ENCODE results near the gene MDGA2.

MDGA2 gene

DNA sequence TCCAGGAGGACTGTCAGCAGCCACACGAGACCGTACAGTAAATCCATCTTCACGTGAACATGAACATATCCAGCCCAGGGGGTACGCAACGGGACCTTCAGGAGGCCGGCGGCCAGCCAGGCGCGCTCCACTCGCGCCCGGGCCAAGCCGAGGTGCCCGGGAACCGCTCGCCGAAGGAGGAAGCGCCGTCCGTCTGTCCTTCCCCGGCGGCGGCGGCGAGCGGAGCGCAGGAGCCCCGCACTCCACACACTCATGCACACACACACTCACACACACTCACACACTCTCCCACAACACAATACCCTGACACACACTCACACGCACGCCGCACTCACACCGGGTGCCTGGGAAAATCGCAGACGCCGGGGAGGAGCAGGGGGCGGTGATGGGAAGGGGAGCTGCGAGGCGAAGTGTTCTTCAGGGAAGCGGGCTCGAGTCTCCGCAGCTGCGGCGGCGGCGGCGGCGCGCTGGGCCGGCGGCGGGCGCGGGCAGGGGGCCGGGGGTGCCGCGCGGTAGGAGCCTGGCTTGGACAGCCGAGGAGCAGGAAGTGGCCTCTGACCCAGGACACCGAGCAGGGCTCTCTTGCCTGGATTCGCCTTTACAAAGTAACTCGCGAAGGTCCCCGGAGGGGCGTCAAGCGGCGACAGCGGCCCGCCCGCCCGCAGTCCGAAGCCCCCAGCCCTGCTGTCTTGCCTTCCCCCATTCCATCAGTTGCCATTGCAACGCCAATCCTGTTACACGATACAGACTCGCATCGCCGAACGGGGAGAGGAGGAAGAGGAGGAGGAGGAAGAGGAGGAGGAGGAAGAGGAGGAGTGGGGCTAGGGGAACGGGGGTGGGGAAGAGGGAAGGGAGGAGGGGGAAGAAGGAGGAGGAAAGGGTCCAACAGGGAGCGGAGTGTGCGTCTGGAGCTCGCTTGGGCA, 601 bp downstream of the MDGA2 start:
- TF ChIP-seq Cebpa-rat (IDR thresholded peaks at IDR 0.05), result no peak
- peak overlapping the region; percentile 79 for H3K4me3 ChIP-seq
- peak overlapping the region; percentile 76 for H3K9ac ChIP-seq

DNA sequence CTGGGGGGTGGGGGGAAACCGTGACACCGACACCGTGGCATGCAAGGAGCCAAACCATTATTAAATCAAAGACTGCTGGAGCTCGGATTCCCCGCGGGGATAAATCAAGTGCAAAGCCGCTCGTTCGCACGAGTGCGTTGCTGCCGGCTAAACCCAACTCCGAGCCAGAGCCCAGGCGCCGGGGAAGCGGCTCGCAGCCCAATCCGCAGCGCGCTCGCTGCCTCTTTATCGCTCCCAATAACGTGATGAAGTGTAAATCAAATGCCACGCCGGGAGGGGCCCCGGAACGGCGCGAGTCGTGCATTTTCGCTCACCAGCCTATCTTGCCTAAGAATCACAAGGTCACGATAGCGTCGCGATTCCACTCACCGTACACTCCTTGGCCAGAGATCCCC, 1.3 kb downstream of the MDGA2 start:
- no peaks in the 10 kb centered on the region for H3K27me3 ChIP-seq
- H3K9ac ChIP-seq, result peak overlapping the region; percentile 76
- H3K4me1 ChIP-seq, result peaks cover 46% of the 10 kb centered on the region
- no peak for TF ChIP-seq Cebpa-rat (IDR thresholded peaks at IDR 0.05)
- H3K4me3 ChIP-seq, result peak overlapping the region; percentile 79
- H3K36me3 ChIP-seq, result no peaks in the 10 kb centered on the region
- peak overlapping the region; percentile 85 for H3K4me2 ChIP-seq
- peak overlapping the region; percentile 63 for H3K27ac ChIP-seq
- H4K20me1 ChIP-seq, result peaks cover 21% of the 10 kb centered on the region; the same call in 1 of the 2 replicates
- H3K9me3 ChIP-seq, result no peaks in the 10 kb centered on the region

More for the DNA sequence above, 601 bp downstream of the MDGA2 start:
- peaks cover 46% of the 10 kb centered on the region for H3K4me1 ChIP-seq
- H3K27me3 ChIP-seq, result no peaks in the 10 kb centered on the region
- H3K36me3 ChIP-seq, result no peaks in the 10 kb centered on the region
- H3K4me2 ChIP-seq, result peak overlapping the region; percentile 85
- H3K27ac ChIP-seq, result peak overlapping the region; percentile 63
- H3K9me3 ChIP-seq, result no peaks in the 10 kb centered on the region
- peaks cover 21% of the 10 kb centered on the region; the same call in 1 of the 2 replicates for H4K20me1 ChIP-seq

DNA sequence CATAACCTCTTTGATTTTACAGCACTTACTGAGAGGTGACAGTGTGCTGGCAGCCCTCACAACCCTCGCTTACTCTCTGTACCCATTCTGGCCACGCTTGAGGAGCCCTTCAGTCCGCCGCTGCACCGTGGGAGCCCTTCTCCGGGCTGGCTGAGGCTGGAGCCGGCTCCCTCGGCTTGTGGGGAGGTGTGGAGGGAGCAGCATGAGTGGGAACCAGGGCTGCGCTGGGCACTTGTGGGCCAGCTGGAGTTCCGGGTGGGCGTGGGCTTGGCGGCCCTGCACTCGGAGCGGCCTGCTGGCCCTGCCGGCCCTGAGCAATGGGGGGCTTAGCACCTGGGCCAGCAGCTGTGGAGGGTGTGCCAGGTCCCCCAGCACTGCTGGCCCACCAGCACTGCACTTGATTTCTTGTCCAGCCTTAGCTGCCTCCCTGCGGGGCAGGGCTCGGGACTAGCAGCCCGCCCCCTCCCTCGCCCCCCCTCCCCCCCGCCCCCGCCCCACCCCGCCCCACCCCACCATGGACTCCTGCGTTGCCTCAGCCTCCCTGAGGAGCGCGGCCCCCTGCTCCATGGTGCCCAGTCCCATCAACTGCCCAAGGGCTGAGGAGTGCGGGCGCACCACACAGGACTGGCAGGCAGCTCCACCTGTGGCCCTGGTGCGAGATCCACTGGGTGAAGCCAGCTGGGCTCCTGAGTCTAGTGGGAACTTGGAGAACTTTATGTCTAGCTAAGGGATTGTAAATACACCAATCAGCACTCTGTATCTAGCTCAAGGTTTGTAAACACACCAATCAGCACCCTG, 9.9 kb downstream of the MDGA2 start:
- H3K4me2 ChIP-seq, result no peak overlapping the region
- H4K20me1 ChIP-seq, result no peaks in the 10 kb centered on the region
- TF ChIP-seq Cebpa-rat (IDR thresholded peaks at IDR 0.05), result no peak
- H3K4me3 ChIP-seq, result no peak overlapping the region
- H3K36me3 ChIP-seq, result no peaks in the 10 kb centered on the region
- no peaks in the 10 kb centered on the region for H3K9me3 ChIP-seq
- H3K27me3 ChIP-seq, result no peaks in the 10 kb centered on the region
- H3K27ac ChIP-seq, result no peak overlapping the region
- H3K4me1 ChIP-seq, result peaks cover 40% of the 10 kb centered on the region
- H3K9ac ChIP-seq, result no peak overlapping the region

DNA sequence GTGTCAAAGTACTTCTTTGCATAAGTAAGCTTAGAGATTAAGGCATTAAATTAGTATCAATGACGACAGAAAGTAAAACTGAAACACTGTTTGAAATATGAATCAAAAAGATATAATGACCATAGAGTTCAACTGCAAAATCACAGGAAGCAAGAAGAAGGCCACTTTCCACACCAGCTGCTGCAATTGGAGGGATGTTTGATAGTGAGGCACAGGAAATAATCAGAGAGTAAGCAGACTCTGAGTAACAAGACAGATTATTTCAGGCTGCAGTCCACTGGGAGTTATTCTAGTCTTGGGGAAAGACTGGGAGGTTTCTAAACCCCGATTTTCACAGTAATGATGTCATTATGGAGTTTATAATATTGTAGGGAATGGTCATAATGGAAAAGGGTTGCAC, 12.9 kb downstream of the MDGA2 start:
- H3K9me3 ChIP-seq, result no peaks in the 10 kb centered on the region
- peak overlapping the region; percentile 52 for H3K4me2 ChIP-seq
- no peaks in the 10 kb centered on the region for H4K20me1 ChIP-seq
- H3K27me3 ChIP-seq, result no peaks in the 10 kb centered on the region
- H3K9ac ChIP-seq, result no peak overlapping the region
- H3K4me3 ChIP-seq, result no peak overlapping the region
- no peak overlapping the region for H3K27ac ChIP-seq
- 0 out of 2 replicates have a peak, but pooled peaks cover 6% of the 10 kb centered on the region for H3K36me3 ChIP-seq
- peaks cover 24% of the 10 kb centered on the region for H3K4me1 ChIP-seq
- no peak for TF ChIP-seq Cebpa-rat (IDR thresholded peaks at IDR 0.05)

DNA sequence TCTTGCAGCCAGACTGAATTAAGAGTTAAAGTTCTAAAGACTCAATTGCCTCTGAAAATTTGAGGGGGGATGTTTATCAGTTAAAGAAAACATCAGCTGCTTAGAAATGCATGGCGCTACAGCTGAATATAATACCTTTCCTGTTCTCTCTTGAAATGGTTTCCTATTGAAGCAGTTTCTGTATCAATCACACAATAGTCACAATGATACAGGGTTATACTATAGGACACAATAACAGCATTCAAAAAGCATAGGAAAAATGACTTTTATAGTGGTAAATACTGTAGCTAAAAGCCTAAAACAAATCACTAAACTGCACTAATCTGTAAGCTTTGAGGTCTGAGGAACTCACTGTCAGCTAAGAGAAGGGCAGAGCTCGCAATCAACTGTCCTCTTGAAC, 15.2 kb downstream of the MDGA2 start:
- Histone ChIP-seq H3K36me3 (0 out of 2 replicates have a peak, but pooled peaks cover 6% of the 10 kb centered on the region), H3K27me3 (no peaks in the 10 kb centered on the region), H3K4me3 (no peak overlapping the region), H3K9me3 (no peaks in the 10 kb centered on the region), H3K27ac (no peak overlapping the region), H3K4me1 (peaks cover 16% of the 10 kb centered on the region), H3K9ac (no peak overlapping the region), H4K20me1 (no peaks in the 10 kb centered on the region), H3K4me2 (no peak overlapping the region)
- no peak for TF ChIP-seq Cebpa-rat (IDR thresholded peaks at IDR 0.05)

DNA sequence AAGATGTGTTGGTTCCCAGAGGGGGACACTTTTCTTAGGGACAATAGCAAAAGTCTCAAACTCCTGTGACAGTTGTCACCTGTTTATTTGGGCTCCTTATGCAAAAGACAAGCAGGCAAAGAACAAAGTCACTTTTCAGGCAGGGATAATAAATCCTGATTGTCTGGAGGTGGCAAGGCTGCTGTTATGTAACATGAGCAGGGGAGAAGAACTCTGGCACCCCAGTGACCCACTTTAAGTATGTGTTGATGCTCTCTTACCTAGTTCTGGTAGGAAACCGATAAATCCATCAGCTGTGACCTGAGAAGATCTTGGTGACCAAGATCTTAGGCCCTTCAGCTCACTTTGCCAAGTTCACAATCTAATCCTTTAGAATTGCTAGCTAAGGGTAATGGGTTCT, 17.4 kb downstream of the MDGA2 start:
- no peak for TF ChIP-seq Cebpa-rat (IDR thresholded peaks at IDR 0.05)
- Histone ChIP-seq H3K4me3 (no peak overlapping the region), H3K4me1 (peaks cover 13% of the 10 kb centered on the region), H3K27ac (no peak overlapping the region), H3K4me2 (no peak overlapping the region), H3K9ac (no peak overlapping the region), H3K27me3 (no peaks in the 10 kb centered on the region), H3K36me3 (0 out of 2 replicates have a peak, but pooled peaks cover 6% of the 10 kb centered on the region), H3K9me3 (no peaks in the 10 kb centered on the region), H4K20me1 (no peaks in the 10 kb centered on the region)

DNA sequence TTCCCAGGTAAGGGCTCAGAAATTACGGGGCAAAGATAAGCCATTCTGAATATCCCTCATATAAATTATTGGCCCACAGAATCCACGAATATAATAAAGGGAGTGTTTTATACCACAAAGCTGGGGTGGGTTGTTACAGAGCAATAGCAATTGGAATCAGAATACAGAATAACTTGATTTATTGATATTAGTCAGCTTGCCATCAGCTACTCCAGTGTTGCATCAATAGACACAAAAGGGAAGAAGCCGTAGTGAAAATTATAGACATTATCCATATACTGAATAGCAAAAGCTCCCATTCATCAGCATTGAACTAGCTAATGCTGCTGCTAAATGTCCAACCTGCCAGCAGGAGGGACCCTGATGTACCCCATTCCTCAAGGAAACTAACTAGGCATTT, 18.3 kb downstream of the MDGA2 start:
- no peaks in the 10 kb centered on the region for H3K27me3 ChIP-seq

DNA sequence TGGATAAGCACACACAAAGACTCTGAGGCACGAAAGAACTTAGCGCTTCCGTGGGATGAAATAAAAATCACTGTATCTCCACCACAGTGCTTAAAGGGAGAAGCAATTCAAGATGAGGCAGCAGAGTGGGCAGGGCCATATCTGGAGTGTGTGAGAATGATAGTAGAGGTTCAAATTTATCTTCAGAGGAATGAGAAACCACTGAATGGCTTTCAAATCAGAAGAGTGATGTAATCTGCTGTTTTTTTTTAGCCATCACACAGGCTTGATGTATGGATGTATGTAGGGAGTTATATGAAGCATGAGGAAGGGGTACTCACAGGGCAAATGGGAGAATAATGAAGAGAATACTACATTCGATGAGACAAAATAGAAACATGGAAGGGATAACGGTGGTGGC, 24.1 kb downstream of the MDGA2 start:
- no peaks in the 10 kb centered on the region for H3K9me3 ChIP-seq
- H3K36me3 ChIP-seq, result no peaks in the 10 kb centered on the region
- no peak overlapping the region for H3K9ac ChIP-seq
- no peak overlapping the region for H3K4me2 ChIP-seq
- no peaks in the 10 kb centered on the region for H3K4me1 ChIP-seq
- H3K27me3 ChIP-seq, result no peaks in the 10 kb centered on the region
- no peak overlapping the region for H3K27ac ChIP-seq
- H3K4me3 ChIP-seq, result no peak overlapping the region
- no peaks in the 10 kb centered on the region for H4K20me1 ChIP-seq
- TF ChIP-seq Cebpa-rat (IDR thresholded peaks at IDR 0.05), result no peak

More for the DNA sequence above, 18.3 kb downstream of the MDGA2 start:
- peaks cover 4% of the 10 kb centered on the region for H3K4me1 ChIP-seq
- no peaks in the 10 kb centered on the region for H4K20me1 ChIP-seq
- H3K9ac ChIP-seq, result no peak overlapping the region
- H3K4me3 ChIP-seq, result no peak overlapping the region
- H3K27ac ChIP-seq, result no peak overlapping the region
- H3K36me3 ChIP-seq, result 0 out of 2 replicates have a peak, but pooled peaks cover 6% of the 10 kb centered on the region
- no peaks in the 10 kb centered on the region for H3K9me3 ChIP-seq
- no peak for TF ChIP-seq Cebpa-rat (IDR thresholded peaks at IDR 0.05)
- no peak overlapping the region for H3K4me2 ChIP-seq

DNA sequence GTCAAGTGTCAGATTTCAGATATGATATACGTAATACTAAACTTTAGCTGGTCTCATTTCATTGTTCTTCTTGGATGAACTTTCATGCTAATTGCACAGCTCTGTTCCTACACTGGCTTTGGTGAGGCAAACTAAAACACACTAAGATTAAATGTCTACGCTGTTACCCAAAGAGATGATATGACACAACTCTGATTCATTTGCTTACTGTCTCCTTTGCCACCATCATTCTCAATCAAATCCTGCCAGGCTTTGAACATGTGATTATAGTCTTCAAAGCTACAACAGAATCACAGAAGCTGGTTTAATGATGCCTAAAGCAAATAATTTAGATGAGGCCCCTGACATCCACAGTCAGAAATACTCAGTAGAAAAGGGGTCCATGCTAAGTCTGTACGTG, 37.7 kb downstream of the MDGA2 start:
- no peak overlapping the region for H3K4me2 ChIP-seq
- no peak overlapping the region for H3K4me3 ChIP-seq
- no peaks in the 10 kb centered on the region for H3K27me3 ChIP-seq
- H3K9me3 ChIP-seq, result no peaks in the 10 kb centered on the region
- no peaks in the 10 kb centered on the region for H4K20me1 ChIP-seq
- TF ChIP-seq Cebpa-rat (IDR thresholded peaks at IDR 0.05), result no peak
- H3K4me1 ChIP-seq, result no peaks in the 10 kb centered on the region
- H3K36me3 ChIP-seq, result no peaks in the 10 kb centered on the region
- H3K27ac ChIP-seq, result no peak overlapping the region
- no peak overlapping the region for H3K9ac ChIP-seq
